NCI-H1092 treated with DMSO at 0.1 percent for 48 hours (cell line): Measurements from ENCODE around the gene ZP2.
A peak's percentile ranks its signal among the peaks of the same experiment; 100 is the strongest.
"Not testable (repeated sequence)": the region's sequence is repeated elsewhere in the genome, so short reads cannot be mapped to it uniquely, and the experiment has no call there.

Source experiments
- DNase-seq: peaks from one replicate; lab custom pipeline; 2025; lab: John Stamatoyannopoulos, UW

The ZP2 gene

DNA sequence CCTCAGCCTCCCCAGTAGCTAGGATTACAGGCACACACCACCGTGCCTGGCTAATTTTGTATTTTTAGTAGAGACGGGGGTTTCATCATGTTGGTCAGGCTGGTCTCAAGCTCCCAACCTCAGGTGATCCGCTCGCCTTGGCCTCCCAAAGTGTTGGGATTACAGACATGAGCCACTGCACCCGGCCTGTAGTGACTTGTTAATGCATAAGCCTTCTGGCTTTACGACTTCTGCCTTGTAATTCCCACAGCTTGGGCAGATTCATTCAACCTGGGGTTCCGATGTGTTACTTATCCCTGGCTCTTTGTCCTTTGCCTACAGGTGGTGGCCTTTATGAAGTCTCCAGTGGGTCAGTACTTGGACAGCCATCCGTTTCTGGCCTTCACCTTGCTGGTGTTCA is 41.3 kb downstream of the ZP2 start:
- DNase-seq = not testable (repeated sequence)

DNA sequence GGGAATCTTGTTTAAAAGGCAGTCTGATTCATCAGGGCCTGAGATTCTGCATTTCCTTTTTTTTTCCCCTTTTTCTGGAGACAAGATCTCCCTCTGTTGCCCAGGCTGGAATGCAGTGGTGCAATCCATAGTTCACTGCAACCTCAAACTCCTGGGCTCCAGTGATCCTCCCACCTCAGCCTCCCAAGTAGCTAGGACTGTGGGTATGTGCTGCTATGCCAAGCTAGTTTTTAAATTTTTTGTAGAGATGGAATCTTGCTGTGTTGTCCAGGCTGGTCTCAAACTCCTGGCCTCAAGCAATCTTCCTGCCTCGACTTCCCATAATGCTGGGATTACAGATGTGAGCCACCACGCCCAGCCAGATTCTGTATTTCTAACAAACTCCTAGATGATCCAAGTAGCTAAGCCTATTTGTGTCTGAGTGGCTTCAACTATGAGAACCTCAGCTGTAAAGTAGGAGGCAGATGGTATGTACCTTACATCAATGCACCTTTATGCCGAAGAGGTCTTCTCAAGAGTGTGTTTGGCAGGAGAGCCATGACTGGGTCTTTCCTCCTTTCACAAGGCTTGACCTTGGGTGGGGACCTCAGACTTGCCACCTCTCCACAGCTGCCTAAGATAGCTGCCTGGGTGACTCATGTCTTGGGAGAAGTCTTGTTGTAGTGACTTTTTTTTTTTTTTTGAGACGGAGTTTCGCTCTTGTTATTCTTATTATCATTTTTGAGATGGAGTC is 42.0 kb downstream of the ZP2 start:
- no peak for DNase-seq

DNA sequence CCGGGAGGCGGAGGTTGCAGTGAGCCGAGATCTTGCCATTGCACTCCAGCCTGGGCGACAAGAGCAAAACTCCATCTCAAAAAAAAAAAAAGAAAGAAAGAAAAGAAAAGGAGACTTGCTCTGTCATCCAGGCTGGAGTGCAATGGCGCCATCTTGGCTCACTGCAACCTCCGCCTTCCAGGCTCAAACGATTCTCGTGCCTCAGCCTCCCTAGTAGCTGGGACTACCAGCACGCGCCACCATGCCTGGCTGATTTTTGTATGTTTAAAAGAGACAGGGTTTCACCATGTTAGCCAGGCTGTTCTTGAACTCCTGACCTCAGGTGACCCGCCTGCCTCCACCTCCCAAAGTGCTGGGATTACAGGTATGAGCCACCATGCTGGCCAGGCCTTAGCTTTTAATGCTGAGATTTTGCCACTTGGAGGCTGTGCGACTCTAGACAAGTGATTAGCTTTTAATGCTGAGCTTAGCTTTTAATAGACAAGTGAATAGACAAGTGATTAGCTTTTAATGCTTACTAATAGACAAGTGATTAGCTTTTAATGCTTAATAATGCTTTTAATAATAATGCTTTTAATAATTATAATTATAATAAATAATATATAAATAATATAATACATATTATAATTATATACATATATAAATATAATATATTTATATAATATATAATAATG is 43.3 kb downstream of the ZP2 start:
- no peak for DNase-seq

DNA sequence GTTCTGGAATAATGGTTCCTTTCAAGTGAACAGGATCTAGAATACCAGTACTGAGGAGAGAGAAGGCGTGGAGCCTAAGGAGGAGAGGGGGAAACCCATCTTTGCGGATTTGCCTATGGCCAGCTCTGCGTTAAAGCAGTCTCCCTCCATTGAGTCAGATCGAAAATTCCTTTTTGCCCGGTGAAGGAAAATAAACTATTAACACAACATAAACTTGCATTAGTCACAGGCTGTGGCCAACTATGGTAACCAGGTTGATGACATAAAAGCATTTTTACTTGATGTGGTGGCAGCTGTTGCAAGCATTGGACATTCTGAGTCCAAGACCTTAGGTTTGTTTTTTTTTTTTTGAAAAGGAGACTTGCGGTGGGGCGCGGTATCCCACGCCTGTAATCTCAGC is 44.0 kb downstream of the ZP2 start:
- DNase-seq = no peak

DNA sequence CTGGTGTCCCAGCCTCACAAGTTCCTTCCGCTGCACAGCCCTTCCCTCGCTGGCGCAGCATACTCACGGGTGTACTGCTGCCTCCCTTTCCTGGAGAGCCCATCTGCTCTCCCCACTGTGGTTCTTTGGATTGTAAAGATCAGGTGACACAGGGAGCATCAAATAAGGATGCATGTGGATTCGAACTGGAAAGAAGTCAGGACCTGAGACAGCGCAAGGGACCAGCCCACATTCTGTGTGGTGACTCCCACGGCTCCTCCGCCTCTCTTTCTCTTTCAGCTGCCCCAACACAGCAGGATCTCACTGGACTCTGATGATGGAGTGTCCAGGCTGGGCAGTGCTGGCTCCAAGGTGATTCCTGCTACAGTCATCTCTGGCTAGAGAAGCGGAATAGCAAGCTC is 44.8 kb downstream of the ZP2 start:
- no peak for DNase-seq

DNA sequence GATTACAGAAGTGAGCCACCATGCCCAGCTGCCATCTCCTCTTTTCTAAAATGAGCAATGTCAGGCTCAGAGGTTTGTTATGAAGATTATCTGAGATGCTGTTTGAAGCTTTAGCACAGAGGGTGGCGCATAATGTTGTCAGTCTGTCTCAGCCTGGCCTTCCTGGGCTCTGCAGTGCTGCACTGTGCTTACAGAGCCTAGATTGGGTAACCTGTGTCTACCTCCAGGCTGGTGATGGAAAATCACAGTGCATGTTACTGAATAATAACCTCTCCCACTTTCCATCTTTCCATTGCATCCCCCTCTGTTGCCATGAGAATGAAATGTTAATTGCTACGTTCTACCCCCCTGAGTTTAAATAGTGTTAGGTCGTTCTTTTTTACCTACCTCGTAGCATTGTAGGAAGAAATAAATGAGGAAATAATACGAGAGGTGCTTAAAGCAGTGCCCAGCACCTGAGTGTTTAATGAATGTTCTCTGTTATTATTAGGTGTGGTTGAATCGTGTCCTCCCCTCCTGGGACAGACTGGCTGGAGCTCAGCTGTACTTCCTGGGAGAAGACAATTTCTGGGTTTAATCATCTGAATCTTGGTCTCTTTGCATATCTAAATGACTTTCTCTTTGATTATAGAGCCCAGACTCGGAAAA is 46.7 kb downstream of the ZP2 start:
- DNase-seq = no peak

DNA sequence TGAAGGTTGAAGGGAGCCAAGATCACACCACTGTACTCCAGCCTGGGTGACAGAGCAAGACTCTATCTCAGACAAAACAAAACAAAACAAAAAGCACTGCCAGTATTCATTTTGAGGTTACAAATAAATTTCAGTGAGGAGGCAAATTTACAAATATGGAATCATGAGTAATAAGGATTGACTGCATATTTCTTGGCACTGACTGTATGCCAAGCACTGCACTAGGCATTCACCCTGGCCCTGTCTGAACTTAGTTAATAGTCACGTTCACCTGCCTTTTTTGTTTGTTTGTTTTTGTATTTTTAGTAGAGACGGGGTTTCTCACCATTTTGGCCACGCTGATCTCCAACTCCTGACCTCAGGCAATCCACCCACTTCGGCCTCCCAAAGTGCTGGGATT is 47.8 kb downstream of the ZP2 start:
- DNase-seq = no peak

DNA sequence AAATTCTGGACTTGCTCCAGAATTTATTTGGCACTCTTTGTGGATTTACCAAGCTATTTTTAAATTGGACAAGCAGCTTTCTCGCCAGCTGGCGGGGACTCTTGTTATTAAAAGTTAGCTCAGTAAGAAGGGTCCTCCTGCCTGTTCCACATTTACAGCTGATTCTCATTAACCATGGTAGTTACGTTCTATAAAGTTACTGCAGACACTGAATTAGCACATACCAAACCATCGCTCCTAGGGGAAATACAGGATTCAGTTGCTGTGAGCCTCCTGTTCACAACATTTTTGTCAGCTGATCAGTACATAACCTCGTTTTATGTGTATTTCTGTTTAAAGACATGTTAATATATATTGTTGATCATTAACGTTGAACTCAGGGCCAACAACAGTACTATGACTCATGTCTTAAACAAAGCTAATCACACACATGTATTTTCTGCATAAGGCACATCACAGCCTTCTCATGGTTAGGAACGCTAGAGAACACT is 48.7 kb downstream of the ZP2 start:
- DNase-seq = no peak

DNA sequence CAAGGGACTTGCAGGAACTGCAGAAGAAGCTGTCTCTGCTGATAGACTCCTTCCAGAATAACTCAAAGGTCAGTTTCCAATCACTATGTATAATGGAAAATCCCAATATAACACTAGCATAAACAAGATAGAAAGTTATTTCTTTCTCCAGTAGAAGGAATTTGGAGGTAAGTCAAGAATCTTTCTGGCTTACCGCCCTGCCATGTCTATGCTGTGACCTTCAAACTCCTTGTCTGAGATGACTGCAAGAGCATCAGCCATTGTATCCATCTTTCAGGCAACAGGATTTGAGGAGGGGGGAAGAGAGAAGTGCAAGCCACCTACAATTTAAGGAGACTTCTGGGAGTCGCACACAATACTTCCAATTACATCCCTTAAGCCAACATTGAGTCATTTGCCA is 50.2 kb downstream of the ZP2 start:
- DNase-seq = no peak

DNA sequence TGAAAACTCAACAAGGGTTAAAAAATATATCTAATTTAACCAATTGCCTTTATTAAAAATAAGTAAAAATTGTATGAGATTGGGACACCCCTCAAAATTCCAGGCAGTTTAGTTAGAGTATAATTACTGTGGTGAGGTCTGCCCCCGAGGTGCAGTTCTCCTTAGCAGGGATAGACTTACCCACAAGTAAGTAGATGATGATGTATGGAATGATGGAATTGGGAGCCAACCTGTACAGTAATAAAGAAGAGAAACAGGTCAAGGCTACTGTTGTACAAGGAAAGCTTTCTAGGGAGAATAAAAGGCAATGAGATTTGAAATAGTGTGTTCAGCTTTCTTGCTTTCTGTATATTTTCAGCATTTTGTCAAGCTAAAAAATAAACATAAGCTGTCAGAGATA is 51.1 kb downstream of the ZP2 start:
- DNase-seq = no peak

DNA sequence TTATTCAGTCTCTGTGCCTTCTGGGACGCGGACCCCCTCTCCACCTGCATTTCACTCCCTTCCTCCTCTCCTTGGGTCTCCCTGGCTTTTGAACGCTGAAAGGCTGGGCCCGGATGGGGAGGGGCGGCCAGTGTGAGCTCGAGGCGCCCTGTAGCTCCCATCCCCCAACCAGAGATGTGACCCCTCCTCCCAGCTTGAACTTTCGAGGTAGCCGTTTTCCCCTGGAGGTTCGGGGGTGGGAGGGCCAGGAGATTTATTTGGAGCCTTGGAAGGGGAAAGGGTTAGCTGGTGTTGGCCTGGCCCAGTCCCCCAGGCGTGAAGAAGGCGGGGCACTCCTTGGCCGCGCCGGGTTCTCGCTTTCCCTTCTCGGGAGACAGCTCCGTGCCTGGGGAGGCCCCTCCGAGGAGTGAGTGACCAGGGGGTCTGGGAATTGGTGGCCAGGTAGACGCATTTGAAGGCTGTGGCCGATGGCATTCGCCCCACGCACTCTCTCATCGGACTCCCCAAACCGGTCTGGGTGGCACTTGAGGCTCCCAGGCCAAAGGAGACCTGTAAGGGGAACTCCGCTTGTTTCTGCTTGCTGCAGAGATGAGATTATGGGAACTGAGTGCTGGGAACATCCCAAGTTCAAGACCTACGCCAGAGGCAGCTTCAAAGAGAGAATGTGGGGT is 52.0 kb downstream of the ZP2 start:
- DNase-seq = no peak

DNA sequence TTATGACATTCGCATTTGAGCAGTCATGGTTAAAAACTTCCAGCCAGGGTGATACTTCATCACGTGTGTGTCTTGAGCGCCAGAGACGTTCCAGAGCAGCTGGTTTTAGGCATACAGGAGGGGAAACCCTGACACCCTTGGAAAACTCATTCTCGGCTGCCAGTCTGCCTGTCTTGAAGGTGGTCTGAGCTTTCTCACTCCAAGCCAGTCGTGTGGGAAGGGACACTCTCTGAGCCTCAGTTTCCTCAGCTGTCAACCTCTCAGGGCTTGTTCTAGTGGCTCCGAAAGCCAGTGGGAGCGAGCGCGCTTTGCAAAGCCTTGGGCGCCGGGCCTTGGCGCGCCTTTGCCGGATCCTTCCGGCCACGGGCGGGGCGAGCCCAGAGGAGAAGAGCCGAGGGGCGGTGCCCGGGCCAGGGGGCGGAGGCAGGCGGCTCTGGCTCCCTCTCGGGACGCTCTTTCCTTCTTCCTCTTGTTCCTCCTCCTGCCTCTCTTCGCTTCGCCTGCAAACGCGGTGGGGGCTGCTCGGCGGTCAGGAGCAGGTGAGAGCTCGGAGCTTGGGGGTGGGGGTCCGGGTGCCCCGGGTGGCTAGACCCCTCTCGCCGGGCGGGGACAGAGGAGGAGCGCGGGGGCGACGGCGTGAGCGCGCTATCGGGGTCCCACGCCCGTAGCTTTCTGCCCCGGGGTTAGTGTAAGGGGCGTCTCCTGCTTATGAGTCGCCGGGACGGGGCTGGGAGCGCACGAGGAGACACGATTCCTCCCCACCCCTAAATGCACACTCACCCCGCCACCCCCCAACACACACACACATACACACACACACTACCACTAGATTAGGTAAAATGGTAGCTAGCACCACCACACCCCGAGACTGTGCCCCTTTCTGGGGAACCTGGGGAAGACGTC is 52.9 kb downstream of the ZP2 start, which contains the start of gene LDAF1:
Gene LDAF1, plus strand, starts transcription at position 467 of the 903 bp plus-strand sequence. CDS start 2,509 bp downstream, outside the sequence.
- peak; percentile 12 for DNase-seq

DNA sequence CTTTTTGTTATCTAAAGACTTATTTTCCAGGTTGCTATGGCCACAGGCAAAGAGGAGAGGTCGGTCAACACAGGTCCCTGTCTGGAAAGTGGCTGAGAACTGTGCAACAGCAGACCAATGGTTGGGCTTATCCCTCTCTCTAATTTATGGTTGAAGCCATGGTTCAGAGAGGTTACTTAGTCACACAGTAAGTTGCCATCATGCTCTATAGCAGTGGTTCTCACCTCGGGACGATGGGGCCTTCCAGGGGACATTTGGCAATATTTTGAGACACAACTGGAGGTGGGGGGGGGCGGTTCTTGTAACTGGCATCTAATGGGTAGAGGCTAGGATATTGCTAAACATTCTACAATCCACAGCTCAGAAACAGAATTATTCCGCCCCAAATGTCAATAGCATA is 53.7 kb downstream of the ZP2 start:
- no peak for DNase-seq

DNA sequence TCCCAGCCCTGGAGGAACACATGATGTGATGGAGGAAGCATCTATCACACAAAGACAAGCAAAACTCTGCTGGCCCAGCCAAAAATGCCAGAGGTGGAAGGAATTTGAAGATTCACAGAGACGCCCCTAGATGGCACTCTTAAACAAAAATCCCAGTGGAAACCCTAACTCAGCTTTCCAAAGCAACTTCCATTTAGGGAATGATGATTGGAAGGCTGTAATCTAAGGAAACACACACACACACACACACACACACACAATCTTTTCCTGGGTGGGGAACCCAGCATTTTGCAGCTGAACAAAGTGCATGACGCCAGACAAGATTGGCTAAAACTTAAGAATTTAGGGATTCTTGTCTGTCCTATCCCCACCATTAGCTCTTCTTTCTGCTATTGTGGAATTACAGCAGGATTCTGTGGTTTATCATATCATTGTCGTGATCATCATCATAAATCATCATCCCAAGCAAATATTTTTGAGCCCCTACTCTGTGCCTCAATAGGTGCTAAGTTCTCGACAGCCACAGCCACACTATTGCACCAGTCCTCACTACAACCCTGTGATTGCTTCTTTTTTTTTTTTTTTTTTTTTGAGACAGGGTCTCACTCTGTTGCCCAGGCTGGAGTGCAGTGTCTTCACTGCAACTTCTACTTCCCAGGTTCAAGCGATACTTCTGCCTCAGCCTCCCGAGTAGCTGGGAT is 54.5 kb downstream of the ZP2 start:
- peak; percentile 40 for DNase-seq

DNA sequence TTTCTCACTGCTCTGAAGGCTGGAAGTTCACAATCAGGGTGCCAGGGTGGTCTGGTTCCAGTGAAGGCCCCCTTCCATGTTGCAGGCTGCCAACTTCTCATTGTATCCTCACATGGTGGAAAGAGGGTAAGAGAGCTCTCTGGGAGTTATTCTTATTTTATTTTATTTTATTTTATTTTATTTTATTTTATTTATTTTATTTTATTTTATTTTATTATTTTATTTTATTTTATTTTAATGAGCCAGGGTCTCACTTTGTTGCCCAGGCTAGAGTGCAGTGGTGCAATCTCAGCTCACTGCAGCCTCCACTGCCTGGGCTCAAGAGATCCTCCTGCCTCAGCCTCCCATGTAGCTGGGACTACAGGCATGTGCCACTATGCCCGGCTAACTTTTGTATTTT is 55.4 kb downstream of the ZP2 start:
- DNase-seq = not testable (repeated sequence)

DNA sequence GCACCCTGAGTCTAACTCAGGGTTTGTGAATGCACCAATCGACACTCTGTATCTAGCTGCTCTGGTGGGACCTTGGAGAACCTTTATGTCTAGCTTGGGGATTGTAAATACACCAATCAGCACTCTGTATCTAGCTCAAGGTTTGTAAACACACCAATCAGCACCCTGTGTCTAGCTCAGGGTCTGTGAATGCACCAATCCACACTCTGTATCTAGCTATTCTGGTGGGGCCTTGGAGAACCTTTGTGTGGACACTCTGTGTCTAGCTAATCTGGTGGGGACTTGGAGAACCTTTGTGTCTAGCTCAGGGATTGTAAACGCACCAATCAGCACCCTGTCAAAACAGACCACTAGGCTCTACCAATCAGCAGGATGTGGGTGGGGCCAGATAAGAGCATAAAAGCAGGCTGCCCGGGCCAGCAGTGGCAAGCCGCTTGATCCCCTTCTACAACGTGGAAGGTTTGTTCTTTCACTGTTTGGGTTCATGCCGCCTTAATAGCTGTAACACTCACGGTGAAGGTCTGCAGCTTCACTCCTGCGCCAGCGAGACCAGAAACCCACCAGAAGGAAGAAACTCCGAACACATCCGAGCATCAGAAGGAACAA is 58.1 kb downstream of the ZP2 start:
- not testable (repeated sequence) for DNase-seq

DNA sequence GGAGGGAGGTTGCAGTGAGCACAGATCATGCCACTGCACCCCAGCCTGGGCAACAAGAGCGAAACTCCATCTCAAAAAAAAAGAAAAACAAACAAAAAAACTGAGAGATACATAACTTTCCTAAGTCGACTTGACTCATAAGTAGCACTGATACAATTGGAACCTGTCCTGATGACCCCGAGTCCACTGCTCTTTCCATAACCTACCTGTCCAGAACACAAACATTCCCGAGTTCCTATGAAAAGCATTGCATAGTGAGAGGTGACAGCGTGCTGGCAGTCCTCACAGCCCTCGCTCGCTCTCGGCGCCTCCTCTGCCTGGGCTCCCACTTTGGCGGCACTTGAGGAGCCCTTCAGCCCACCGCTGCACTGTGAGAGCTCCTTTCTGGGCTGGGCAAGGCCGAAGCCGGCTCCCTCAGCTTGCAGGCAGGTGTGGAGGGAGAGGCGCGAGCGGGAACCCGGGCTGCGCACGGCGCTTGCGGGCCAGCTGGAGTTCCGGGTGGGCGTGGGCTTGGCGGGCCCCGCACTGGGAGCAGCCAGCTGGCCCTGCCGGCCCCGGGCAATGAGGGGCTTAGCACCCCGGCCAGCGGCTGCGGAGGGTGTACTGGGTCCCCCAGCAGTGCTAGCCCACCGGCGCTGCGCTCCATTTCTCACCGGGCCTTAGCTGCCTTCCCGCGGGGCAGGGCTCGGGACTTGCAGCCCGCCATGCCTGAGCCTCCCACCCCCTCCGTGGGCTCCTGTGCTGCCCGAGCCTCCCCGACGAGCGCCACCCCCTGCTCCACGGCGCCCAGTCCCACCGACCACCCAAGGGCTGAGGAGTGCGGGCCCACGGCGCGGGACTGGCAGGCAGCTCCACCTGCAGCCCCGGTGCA is 59.0 kb downstream of the ZP2 start:
- not testable (repeated sequence) for DNase-seq

DNA sequence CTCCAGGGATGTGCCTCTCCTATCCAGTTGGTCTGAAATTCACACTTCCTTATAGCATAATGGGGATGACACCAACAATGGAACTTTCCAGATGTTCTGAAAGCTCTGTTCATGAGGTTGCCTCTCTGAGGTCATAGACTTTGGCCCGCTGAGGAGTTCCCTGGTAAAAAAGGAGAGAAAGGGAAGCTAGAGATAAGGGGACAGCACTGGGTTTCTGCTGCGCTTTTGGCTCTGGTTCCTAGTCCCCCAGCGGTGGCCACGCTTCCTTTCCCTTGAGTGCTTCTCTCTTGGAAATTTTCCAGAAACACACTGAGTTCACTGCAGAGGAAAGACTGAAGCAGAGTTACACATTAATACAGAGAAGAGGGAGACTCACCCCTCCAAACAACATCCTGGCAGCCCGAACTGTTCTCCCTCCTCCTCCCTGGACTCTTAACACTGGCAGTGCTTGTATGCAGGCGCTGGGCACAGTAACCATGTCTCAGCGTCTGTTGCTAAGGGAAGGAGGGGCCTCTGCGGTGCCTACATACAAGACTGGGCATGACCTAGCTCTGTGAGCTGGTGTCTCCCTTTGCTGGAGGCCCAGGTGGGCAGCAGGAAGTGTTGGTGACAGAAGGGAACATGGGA is 60.9 kb downstream of the ZP2 start, which contains the start of gene DNAH3:
Gene DNAH3, minus strand, starts transcription at position 472 of the 627 bp plus-strand sequence. CDS start 527 bp downstream, outside the sequence.
- DNase-seq = peak; percentile 49
